Loucy (cell line): Measurements from ENCODE around the gene NEUROD2.

Source experiments
- CTCF ChIP-seq: fragments of 200-600 bp; sonication (generic); conservative IDR thresholded peaks from 2 replicates; pipeline ENCODE4 v1.5.1; 2014; ENCODE audit warnings: mild to moderate bottlenecking, antibody characterized with exemption, low read length
- EZH2phosphoT487 ChIP-seq: fragments of 200-600 bp; IDR thresholded peaks from 2 replicates; pipeline ENCODE4 v1.6.1; 2018; ENCODE audit warnings: antibody characterized with exemption, mild to moderate bottlenecking, moderate library complexity, borderline replicate concordance

- no peak for TF ChIP-seq EZH2phosphoT487
- TF ChIP-seq CTCF = no peak
These were observed 42.4 kb upstream of the NEUROD2 start for GRCh38 chr17:39650121-39650579.
